GM19035 (cell line): Measurements from ENCODE around the gene GHRHR.

ENCODE experiments used
- ATAC-seq: cut with Tn5 transposase; IDR thresholded peaks from one replicate; pipeline ENCODE4 v1.9.1; 2021; ENCODE audit not compliant: unreplicated experiment

GHRHR gene

DNA sequence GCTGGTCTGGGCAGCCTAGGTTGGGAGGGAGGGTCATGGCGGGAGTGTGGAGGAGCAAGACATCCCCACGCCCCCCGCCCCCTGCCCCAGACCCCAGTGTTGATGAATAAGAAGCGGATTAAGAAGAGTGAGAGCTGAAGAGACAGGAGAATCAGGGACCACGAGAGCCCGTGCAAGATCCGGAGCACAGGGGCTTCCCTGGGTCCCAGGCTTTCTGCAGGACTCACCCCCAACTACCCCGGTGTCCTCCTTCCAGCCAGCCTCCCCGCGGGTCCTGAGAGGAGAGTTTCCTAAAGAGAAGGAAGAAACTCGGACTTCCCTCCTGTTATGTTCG is 20.1 kb downstream of the GHRHR start:
- ATAC-seq = no peak

GRCh38 chr7:30984359-30985107 is 20.8 kb downstream of the GHRHR start:
- ATAC-seq = no peak

DNA sequence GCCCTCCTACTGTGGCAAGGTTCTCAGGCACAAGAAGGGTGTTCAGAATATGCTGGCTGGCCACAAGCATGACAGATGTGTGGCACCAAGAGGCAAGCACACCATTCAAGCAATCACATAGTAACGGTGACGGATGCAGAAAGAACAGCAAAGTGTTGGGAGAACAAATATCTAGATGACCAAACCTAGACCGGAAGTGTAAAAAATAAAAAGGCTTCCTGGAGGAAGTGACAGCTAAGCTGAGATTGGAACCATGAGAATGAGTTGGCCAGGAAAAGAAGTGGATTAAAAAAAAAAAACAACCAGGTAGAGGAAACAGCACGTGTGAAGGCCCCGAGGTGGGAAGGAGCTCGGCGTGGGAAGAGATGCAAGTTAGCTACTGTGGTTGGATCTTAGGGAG is 22.0 kb downstream of the GHRHR start:
- no peak for ATAC-seq

DNA sequence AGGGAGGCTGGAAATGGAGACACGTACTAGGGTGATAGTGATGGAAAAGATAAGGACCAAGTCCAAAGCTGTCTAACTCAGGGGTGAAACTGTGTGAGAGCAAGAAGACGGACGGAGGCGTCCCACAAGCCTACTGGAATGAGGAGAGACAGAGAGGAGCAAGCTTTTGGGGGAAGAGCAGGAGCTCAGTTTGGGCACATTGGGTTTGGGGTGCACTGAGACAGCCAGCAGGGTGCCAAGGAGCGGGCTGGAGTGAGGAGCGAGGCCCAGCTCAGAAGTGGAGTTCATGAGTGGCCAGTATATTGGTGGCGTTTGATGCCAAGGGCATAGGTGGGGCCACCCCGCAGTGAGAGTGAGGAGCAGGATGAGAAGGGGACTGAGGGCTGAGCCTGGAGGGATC is 22.6 kb downstream of the GHRHR start:
- ATAC-seq = no peak

- no peak for ATAC-seq
These were observed 23.0 kb downstream of the GHRHR start for GRCh38 chr7:30986738-30987137.

DNA sequence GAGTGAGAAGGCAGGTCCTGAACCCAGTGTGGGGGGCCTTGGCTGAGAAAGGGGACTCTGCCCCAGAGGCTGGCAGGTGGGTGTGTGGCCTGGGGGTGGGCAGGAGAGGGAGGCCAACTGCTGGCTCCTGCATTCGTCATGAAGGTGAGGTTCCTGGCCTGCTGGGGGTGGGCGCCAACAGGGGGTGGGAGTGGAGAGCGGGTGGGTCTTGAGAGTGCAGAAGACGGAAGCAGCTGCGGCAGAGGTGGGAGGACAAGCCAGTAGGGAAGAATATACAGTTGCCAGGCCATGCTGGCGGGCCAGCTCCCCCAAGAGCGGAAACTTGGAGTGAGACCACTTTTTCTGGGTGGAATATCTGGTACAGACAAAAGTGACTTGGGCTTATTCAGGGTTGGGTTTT is 23.4 kb downstream of the GHRHR start:
- ATAC-seq = no peak

DNA sequence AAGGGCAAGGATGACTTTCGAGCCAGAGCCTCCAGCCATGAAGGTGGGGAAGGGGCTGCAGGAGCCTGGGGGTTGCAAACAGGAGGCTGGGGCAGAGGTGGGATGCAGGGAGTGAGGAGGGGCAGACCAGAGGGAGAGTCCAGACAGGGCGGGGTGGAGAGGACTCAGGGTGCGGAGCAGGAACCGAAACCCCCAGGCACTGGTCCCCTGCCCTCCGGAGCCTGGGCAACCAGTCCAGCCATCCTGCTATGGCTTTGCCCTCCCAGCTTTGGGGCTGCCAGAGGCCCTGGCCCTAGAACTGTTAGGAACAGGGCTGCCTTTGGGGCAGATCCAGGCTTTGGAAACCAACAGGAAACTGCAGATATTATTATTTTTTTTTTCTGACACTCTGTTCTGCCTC is 24.2 kb downstream of the GHRHR start:
- no peak for ATAC-seq

DNA sequence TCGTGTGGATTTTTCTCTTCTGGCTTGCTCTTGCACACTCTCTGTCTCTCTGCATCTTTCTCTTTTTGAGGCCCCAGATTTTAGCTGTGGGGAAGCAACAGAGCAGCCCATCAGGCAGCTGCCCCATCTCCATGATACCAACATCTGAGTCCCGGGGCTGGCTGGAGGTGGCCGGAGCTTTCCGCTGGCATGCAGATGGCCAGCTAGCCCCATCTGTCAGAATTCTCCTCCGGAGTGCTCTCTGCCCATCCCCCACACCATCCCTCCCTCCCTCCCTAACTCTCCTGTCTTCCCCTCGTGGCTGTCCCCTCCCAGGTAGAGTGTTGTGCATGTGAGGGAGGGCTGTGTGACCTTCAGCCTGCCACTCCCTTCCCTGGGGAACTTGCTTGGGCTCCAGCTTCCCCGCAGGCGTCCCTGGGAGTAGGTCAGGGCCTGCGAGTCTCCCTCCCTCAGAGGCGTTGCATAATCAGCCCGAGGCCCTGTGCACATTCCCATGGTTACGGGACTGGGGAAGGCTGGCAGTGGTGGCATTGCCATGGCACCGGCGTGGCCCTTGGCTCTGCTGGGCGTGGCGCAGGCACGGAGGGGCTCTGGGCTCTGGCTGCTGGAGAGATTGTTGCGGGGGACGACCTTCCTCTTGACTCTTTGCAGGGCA is 24.7 kb downstream of the GHRHR start:
- no peak for ATAC-seq

DNA sequence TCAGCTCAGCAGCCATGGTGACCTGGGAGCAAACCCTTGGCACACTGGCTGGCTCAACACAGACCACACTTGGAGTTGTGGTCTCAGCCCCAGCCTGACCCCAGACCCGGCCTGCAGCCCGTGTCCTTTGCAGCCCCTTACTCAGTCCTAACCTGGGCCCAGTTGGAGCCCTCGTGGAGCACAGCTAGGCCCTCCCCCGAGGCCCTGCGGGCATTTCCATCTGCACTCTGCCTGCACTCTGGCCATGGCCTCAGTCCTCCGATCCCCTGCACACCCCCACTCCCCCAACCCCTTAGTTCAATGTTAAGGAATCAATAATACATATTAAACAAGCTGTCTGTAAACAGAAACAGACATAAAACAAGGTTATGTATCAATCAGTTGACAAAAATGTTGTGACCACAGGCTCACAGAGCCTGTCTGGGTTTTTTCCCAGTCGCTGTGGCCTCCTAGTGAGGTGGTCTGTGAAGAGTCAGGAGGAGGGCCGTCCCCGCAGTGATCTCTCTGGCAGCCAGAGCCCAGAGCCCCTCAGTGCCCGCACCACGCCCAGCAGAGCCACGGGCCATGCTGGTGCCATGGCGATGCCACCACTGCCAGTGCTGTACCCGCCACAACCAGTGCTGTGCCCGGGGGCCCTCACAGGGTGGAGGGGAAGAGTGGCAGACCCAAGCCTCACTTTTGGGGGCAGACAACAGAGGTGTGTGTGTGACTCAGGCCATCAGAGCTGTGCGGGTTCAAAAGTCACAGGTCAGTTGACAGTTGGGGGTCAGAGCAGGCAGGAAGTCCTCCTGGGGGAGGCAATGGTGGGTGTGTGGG is 25.5 kb downstream of the GHRHR start:
- ATAC-seq = no peak

DNA sequence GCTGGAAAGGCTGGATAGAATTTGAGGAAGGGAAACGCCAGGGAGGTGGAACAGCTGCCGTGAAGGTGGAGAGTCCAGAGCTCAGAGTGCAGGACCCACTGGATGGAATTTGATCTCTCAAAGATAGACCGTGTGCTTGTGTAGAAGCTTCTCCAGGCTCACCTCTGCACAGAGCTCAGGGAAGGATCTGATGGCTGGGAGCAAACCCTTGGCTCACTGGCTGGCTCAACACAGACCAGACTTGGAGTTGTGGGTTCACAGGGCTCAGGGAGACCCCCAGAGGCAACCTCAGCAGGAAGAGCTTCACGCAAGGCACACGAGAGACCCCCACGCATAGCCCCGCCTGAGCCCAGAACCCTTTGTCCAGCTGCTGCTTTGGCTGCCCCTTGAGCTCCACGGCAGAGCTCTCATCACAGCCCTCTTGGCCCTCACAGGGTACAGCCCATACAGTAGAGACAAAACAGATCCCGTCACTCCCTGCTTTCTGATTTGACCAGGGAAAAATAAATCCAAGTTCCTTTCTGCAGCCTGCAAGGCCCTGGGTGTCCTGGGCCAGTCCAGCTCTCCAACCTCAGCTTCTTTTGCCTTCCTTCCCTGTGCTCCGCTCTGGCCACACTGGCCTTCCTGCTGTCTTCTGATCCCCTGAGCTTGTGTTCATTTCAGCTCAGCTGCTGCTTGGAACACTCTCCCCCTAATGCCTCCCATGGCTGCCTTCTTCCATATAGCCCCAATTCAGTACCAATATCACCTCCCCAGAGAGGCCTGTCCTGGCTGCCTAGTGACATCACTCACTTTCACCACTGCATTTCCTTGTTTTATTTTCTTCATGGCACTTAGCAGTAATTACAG is 26.3 kb downstream of the GHRHR start:
- no peak for ATAC-seq

DNA sequence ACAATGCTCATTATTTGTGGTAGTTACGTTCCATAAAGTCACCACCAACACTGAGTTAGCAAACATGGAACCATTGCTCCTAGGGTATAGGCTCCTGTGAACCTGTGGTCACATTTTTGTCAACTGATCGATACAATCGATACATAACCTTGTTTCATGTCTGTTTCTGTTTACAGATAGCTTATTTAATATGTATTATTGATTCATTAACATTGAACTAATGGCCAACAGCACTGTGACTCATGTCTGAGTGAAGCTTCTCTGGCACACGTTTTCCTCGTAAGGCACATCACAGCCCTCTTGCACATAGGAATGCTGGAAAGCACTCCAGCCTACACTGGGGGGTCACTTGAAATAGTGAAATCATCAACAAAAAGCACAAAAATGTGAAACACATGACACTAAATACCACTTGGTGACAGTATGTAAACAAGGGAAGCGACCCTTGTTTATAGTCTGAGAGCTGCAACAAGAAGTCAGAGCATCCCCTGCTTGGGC is 27.0 kb downstream of the GHRHR start:
- ATAC-seq = no peak

DNA sequence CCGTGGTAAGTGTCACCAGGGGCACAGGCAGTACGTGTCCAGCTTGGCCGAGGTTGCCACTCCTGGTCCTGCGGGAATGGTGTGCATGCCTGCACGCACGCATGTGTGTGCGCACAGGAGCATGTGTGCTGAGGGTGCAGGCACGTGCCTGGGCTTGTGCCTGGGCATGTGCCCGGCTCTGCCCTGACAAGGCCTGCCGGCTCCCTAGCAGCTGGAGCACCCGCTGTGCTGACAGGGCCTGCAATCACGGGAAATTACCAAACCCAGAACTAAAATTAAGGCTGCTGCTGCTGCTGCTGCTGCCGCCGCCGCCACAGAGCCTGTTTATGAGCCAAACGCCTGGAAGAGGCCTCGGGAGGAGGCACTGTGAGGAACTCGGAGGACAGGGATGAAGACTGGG is 28.7 kb downstream of the GHRHR start:
- no peak for ATAC-seq

- ATAC-seq = no peak
These were observed 30.7 kb downstream of the GHRHR start for GRCh38 chr7:30994206-30995100.

DNA sequence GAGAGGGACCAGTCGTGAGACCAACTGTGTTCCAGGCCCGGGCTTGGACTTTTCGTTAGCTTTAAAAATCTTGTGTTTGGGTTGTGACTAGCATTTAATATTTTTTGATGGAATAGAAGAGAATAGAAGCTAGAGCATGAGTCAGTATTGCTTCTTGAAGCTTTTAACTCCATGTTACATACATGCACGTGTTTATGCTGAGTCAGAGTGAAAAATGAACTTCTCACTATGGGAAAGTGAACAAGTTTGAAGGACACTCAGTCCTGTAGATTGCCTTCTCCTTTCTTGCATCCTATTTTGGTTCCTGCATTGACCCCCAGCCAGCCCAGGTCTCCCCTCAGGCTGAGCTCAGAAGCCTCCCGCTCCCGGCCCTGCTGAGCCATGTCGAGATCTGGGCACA is 31.8 kb downstream of the GHRHR start:
- no peak for ATAC-seq

DNA sequence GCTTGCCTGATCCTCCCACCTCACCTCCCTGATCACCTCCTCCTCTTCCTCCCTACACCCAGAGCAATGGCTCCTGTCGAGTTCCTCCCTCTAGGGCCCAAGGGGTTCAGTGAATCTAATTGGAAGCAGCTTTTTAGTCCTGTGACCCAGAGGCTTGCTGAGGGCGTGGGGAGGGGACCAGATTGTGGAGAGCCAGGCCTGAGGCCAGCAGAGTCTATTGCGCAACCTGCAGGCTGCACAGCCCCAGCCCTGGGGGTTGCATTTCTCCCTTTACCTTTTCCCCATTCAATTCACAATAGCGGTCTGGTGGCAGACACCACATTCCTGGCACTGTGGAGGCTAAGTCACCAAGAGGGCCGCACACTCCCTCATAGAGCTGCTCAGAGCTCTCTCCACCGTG is 32.5 kb downstream of the GHRHR start:
- no peak for ATAC-seq

- ATAC-seq = no peak
These were observed 33.1 kb downstream of the GHRHR start for GRCh38 chr7:30996883-30997282.

GRCh38 chr7:30997316-30997715 is 33.6 kb downstream of the GHRHR start:
- no peak for ATAC-seq

- no peak for ATAC-seq
These were observed 34.4 kb downstream of the GHRHR start for GRCh38 chr7:30998180-30998579.

DNA sequence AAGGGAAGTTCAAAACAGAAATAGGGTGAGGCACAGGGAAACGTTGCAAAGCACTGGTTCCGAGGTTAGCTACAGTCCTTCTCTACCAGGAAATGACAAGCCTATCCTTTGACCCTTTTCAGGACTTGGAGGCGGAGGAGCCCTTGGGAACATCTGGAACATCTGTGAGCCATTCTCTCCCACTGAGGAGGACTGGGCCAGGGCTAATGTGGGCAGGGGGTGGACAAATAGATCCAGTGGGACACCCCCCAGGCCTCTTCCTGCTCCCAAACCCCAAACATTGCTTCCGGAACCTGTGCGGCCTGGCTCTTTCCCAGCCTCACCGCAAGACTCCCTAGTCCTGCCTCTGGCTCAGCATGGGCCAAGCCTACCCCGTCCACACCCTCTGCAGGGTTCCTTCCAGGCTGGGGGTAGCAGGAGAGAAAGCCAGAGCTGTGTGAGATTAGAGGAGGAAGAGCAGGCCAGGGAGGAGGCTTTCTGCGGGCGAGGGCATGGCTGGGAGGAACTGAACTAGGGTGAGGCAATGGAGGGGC is 36.5 kb downstream of the GHRHR start:
- no peak for ATAC-seq

DNA sequence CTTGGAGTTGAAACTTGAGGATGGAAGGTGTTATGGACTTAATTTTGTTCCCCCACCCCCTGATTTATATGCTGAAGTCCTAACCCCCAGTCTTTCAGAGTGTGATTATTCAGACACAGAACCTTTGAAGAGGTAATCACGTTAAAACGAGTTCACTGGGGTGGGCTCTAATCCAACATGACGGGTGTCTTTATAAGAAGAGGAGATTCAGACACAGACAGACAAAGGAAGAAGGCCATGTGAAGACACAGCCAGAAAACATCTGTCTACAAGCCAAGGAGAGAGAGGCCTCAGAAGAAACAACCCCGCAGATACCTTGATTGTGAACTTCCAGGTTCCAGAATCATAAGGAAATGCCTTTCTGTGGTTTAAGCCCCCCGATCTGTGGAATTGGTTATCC is 37.0 kb downstream of the GHRHR start:
- ATAC-seq = no peak
